Prostate gland (tissue), 2 donors: Measurements from ENCODE around the gene CPM.

Experiments
- CTCF ChIP-seq, 4 experiments: fragments of 200-600 bp in 2 of 4; fragments of 450-650 bp in 2 of 4; sonication (generic) in 2 of 4; IDR thresholded peaks; 1 replicate in 3 of 4; 2 replicates in 1 of 4; pipeline ENCODE4 v1.5.1; 2016 to 2019; ENCODE audit warnings: antibody characterized with exemption in 4 of 4, mild to moderate bottlenecking in 2 of 4, moderate library complexity in 2 of 4
- POLR2A ChIP-seq: fragments of 450-650 bp; IDR thresholded peaks from one replicate; pipeline ENCODE4 v1.6.1; 2016; ENCODE audit warnings: antibody characterized with exemption, mild to moderate bottlenecking

GRCh38 chr12:68805592-68806120 lies 127.3 kb downstream of the CPM start:
- no peak for TF ChIP-seq CTCF (IDR thresholded peaks at IDR 0.05)
- no peak for TF ChIP-seq POLR2A
